HL-60 (cell line): Measurements from ENCODE around the gene FRAT2.

ENCODE experiments used
- POLR2AphosphoS5 ChIP-seq: IDR thresholded peaks from 2 replicates; pipeline ENCODE4 v1.6.1; 2012; ENCODE audit warnings: low read depth
- TF ChIP-seq, protein P1 (sequence below): IDR thresholded peaks from one replicate; pipeline ENCODE4 v1.5.1; 2011; ENCODE audit warnings: low read length, control low read depth, inconsistent platforms; ENCODE audit not compliant: insufficient read depth
- TF ChIP-seq, protein P2 (sequence below): IDR thresholded peaks from 2 replicates; pipeline ENCODE4 v1.6.1; 2012; ENCODE audit warnings: low read depth; ENCODE audit not compliant: insufficient replicate concordance

DNA sequence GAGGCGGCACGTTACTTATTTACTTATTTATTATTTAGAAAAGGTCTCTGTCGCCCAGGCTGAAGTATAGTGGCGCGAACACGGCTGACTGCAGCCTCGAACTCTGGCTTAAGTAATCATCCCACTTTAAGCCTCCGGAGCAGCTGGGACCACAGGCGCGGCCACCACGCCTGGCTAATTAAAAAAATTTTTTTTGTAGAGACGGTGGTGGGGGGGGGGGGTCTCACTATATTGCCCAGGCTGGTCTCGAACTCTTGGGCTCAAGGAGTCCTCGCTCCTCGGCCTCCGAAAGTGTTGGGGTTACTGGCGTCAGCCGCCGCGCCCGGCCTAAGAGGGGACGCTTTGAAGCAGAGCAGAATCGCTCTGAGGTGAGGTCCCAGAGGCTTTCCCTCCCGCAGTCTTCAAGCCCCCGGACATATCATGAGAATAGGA lies 675 bp upstream of the FRAT2 start:
- TF ChIP-seq POLR2AphosphoS5 = no peak
- TF ChIP-seq, protein P1, sequence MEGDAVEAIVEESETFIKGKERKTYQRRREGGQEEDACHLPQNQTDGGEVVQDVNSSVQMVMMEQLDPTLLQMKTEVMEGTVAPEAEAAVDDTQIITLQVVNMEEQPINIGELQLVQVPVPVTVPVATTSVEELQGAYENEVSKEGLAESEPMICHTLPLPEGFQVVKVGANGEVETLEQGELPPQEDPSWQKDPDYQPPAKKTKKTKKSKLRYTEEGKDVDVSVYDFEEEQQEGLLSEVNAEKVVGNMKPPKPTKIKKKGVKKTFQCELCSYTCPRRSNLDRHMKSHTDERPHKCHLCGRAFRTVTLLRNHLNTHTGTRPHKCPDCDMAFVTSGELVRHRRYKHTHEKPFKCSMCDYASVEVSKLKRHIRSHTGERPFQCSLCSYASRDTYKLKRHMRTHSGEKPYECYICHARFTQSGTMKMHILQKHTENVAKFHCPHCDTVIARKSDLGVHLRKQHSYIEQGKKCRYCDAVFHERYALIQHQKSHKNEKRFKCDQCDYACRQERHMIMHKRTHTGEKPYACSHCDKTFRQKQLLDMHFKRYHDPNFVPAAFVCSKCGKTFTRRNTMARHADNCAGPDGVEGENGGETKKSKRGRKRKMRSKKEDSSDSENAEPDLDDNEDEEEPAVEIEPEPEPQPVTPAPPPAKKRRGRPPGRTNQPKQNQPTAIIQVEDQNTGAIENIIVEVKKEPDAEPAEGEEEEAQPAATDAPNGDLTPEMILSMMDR = no peak
- TF ChIP-seq, protein P2, sequence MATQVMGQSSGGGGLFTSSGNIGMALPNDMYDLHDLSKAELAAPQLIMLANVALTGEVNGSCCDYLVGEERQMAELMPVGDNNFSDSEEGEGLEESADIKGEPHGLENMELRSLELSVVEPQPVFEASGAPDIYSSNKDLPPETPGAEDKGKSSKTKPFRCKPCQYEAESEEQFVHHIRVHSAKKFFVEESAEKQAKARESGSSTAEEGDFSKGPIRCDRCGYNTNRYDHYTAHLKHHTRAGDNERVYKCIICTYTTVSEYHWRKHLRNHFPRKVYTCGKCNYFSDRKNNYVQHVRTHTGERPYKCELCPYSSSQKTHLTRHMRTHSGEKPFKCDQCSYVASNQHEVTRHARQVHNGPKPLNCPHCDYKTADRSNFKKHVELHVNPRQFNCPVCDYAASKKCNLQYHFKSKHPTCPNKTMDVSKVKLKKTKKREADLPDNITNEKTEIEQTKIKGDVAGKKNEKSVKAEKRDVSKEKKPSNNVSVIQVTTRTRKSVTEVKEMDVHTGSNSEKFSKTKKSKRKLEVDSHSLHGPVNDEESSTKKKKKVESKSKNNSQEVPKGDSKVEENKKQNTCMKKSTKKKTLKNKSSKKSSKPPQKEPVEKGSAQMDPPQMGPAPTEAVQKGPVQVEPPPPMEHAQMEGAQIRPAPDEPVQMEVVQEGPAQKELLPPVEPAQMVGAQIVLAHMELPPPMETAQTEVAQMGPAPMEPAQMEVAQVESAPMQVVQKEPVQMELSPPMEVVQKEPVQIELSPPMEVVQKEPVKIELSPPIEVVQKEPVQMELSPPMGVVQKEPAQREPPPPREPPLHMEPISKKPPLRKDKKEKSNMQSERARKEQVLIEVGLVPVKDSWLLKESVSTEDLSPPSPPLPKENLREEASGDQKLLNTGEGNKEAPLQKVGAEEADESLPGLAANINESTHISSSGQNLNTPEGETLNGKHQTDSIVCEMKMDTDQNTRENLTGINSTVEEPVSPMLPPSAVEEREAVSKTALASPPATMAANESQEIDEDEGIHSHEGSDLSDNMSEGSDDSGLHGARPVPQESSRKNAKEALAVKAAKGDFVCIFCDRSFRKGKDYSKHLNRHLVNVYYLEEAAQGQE = no peak
